ENCODE measurements around the gene WWP2.
A peak's percentile ranks its signal among the peaks of the same experiment; 100 is the strongest.
"Not testable (repeated sequence)": the region's sequence is repeated elsewhere in the genome, so short reads cannot be mapped to it uniquely, and the experiment has no call there.

WWP2 gene

DNA sequence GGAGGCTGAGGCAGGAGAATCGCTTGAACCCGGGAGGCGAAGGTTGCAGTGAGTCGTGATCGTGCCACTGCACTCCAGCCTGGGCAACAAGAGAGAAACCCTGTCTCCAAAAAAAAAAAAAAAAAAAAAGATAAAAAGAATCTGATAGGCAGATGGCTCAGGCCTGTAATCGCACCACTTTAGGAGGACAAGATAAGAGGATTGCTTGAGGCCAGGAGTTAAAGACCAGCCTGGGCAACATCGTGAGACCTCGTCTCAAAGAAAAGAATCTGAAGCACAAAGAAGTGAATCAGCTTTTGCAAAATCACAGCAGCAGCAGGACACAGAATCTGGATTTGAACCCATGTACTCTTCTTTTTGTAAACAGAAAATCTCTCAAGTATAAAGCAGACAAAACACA, 15.0 kb upstream of the WWP2 start:
- DNase-seq, result no peak

DNA sequence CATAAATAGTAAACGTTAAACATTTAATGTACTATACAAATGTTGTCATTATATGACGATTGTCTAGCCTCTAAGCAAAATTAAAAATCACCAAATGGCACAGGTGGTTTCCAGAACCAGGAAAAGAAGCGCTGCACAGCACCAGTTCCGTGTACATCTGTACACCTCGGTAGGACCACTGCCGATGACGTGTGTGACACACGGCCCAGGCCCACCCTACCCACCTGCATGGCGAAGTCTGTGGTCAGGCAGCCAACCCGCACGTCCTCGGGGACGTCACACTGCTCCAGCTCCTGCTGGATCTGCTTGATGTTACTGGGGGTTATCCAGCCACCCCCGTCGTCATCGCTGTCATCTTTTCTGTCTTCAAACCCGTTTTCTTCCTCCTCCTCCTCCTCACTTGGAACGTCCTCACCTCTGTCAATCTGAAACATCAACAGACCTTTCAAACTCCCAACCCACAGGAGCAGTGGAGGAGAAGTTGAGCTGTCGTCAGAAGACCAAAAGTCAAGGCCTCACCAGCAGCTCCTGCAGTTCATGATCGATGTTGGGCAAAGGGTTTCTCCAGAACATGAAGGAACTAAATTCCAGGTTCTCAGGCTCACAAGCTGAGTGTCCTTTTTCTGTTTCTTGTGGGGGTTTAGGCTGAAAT, 13.3 kb upstream of the WWP2 start:
- DNase-seq, result no peak

DNA sequence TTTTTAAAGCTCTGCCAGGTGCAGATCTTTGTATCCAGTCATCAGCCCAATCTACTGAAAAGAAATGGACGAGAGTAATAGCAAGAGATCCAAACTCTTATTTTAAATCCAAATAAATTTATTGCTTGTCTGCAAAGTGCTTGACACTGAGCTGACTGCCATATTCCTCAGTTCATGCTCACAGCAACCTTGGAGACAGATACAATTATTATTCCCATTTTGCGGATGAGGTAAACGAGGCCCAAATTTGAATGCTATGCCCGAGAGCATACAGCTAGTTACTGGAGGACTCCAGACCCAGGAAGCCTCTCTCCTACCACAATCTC, 8.0 kb upstream of the WWP2 start:
- DNase-seq, result no peak

DNA sequence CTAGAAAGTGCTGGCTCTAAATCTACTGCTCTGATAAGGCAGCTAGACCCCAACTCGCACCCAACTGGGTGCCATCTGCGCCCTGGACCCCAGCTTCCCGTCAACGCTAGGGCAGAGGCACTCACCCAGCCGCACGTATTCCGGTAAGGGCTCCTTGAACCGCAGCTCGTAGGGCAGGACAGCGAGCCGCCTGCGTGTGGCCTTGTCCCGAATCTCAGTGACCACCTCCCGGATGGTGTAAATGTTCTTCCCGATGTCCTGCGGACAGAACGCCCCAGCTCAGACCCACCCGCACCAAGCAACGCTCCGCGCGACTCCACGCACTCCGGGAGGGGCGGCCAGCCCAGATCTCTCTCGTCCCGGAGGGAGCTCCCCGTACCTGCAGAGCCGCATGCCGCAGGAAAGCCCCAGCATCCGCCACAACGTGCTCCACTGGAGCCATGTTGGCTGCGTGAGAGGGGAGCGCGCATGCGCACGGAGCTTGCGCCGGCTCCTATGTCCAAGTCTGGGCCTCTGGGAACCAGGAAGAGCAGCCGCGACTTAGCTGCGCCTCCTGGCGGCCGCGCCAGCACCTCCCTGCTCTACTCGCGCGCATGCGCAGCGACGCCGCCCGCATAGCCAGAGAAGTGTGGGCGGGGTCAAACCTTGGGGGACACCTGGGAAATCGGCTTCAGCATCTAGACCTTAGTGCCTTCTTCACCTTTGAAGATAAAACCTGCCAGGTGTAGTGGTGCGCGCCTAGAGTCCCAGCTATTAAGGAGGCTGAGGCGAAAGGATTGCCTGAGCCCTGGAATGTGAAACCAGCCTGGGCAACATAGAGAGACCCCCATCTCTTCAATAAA, 7.4 kb upstream of the WWP2 start, which contains the start of gene NOB1:
NOB1 (minus strand) TSS at position 458 of the 842 bp plus-strand sequence; CDS start at position 442, 16 bp downstream.
- DNase-seq, result peak; percentile 96 to 97

DNA sequence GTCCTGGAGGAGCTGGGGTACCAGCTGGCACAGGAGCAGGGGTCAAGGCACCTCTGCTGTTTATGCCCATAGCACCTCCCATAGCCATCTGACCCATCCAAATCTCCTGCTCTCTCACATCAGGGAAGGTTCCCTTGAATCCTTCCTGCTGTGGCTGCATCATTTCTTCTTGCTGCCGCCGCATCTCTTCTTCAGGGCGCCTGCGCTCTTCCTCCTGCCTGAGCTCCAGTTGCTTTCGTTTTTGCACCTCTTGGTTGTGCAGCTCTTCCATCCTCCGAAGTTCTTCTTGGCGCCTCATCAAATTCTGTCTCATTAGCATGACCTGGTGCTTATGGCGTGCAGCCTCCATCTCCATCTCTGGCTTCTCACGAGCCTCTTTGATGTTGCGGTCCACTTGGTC, 5.4 kb upstream of the WWP2 start:
- DNase-seq, result no peak

DNA sequence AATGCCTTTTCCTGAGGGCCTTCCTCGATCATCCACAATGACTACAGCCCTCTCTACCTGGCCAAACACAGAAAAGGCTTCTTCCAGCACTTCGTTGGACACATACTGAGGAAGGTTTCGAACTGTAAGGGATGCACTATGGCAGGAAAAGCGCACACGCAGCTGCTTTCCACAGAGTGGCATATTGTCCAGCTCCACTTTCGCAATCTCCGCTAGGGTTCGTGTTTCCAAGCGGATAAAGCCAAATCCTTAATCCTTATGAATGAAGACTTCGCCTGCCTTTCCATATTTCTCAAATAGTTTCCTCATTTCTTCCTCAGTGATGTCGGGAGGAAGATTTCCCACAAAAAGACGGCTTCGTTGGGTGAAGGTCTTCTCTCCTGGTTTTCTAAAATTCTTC, 4.8 kb upstream of the WWP2 start:
- DNase-seq, result not testable (repeated sequence)

DNA sequence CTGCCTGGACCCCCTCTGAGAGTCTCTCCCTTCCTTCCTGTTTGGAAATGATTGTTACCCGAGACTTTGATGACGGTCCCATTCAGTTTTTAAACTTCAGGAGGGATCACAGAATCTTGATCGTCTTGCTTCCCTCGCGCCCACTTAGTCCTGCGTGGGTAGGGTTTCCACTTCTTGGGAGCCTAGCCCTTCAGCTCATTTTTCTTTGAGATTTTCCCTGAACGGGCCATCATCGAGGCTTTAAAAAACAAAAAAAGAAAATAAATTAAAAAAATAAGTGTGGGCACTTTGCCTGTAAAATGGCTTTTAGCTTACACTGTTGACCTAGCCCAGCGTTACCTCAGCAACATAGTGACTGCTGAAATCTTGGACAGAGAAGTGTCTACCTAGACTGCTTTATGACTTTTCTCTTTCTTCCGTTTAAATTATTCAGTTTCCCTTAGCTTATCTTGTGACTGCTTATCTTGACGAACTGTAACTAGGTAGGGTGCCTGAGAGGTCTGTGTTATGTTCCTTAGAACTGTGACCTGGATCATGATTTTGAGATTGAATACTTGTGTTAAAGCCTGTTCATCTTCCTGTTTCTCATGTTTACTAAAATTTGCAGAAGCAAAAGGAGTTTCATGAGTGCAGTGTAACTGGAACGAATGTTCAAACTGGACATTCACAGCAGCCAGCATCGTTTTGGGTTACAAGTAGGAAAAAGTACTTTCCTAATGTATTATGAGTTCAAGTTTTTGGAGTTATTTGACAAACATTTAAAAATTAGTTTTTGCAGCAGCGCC, 874 bp downstream of the WWP2 start:
- no peak for DNase-seq

DNA sequence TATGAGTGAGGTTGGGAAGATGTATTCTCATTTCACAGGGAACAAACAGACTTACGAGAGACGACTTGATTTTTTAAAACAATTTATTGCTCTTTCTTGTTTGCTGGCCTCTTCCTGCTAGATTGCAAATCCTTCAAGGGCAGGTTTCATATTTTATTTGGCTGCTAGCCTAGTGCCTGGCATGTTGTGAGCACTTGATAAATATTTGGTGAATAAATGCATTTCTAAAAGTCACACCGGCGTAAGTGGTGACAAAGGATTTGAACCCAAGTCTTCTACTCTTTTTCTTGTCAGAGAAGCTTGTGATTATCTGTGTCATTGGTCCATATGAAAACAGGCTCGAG, 1.4 kb downstream of the WWP2 start:
- DNase-seq, result no peak

DNA sequence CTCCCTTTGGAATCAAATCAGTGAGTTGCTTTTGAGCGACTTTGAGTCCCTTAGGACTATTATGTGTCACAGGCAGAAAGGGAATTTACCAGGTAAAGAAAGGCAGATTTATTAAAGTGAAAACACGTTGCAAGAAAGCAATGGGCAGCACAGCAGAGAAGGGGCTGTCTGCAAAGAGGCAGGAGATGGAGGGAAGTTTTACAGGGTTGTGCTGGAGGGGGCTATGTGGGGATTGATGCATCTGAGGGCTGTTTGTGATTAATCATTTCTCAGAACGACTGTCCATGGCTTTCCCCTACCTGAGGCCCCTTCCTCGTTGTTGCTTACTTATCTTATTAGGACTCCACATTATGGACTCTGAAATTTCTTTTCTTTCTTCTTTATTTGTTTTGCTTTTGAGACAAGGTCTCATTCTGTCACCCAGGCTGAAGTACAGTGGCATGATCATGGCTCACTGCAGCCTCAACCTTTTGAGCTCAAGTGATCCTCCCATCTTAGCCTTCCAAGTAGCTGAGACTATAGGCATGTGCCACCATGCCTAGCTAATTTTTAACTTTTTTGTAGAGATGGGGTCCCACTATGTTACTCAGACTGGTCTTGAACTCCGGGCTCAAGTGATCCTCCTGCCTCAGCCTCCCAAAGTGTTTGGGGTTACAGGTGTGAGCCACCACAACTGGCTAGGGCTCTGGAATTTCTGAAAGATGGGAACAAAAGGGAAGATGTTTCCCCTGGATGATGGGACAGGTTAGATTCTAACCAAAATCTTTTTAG, 5.5 kb downstream of the WWP2 start:
- DNase-seq, result no peak

DNA sequence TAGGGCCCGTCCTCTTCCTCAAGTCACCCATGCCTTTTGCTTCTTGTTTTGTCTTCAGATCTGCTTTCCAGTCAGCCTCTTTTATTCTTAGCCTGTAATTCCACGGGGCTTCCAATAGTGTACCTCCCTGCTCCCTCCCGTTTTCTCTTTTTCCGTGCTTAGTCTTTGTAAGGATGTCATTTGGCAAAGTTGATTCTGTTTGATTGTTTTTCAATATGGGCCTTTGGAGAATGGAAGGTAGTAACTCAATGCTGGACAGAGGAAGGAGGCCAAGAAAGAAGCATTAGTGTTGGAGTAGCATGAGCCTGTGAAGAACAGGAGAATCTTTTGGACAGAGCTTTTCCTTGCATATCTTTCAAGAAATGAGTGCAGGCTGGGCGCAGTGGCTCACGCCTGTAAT, 6.5 kb downstream of the WWP2 start:
- DNase-seq, result no peak

DNA sequence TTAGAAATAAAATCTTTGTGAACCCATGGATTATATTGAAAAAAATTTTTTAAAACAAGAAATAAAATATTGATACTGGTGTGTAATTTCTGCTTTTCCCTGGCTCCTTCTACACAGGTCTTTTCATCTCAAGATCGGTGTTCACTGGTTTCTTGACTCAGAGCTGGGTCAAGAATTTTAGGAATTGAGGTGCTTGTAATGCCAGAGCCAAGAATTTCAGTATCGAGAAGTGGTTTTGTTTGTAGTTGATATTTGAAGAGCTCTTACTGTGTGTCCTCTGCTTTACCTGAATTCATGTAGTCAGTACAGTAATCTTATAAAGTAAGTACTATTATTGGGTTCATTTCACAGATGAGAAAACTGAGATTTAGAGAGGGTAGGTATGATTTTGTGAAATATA, 7.3 kb downstream of the WWP2 start:
- no peak for DNase-seq

DNA sequence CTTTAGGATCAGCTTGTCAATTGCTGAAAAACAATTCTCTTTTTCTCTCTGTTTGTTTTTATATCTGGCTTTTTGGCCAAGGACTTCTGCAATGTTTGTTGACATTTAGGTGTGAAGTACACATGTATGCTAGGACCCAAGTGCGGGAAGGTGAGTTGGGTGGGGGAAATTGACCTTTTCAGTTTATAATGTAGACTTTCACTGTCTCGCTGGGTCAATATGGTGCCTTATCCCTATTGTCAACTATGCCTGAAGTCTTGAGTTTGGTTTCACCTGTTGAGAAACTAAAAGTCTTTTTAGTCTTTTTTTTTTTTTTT, 9.5 kb downstream of the WWP2 start:
- no peak for DNase-seq

DNA sequence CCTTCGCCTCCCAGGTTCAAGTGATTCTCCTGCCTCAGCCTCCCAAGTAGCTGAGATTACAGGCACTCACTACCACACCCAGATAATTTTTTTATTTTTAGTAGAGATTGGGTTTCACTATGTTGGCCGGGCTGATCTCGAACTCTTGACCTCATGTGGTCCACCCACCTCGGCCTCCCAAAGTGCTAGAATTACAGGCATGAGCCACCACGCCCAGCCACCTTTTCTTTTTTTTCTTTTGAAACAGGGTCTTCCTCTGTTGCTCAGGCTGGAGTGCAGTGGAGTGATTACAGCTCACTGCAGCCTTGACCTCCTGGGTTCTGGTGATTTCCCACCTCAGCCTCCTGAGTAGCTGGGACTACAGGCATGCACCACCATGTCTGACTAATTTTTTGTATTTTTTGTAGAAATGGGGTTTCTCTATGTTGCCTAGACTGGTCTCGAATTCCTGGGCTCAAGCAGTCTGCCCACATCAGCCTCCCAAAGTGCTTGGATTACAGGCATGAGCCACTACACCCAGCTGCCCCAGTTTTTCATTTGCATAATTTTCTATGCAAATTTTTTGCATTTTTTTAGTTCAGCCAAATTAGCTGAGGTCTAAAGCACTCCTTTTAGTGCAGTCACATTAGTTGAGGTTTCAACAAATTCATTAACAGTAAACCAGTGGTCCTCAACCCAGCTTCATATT, 11.3 kb downstream of the WWP2 start:
- DNase-seq, result no peak

DNA sequence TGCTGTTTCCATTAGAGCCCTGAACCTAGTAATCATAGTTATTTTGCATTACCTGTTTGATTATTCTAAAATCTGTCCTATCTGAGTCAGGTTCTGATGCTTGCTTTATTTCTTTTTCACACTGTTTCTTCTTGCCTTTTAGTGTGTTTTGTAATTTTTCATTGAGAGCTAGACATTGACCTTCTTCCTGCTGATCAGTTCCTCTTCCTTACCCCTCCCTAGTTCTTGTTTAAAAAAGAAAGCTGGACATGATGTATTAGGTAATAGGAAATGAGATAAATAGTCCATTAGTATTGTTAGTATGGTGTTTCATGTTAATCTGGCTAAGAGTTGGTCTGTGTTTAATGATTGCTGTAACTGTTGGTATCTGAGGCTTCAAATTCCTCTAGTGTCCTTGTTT, 13.4 kb downstream of the WWP2 start:
- DNase-seq, result no peak

DNA sequence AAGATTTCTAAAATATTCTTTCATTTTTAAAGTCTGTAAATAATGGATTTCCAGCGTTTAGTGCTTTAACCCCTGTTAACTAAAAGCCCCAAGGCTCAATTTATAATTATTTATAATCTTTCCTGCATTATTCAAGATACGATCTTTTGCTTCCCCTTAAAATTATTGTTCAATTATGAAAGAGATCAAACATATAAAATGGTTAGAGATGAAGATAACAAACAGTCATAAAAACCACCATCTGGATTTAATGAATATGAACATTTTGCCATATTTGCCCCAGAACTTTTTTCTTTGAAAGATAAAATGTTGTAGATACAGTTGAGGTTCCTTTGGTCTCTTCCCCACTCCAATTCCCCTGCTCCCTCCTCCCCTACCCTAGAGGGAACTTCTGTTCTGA, 17.6 kb downstream of the WWP2 start:
- no peak for DNase-seq

DNA sequence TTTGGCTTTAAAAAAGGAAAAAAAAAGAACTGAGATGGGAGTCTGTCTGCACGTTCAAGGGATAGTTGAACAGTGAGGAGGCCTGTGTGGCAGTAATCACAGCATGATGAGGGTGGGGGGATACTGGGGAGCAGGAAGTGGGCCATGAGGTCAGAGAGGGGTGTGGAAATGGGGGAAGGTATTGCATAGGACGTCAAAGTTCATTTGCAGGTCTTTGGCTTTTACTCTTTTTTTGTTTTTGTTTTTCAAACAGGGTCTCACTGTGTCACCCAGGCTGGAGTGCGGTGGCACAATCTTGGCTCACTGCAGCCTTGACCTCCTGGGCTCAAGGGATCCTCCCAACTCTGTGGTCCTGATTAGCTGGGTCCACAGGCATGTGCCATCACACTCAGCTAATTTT, 19.0 kb downstream of the WWP2 start:
- no peak for DNase-seq

DNA sequence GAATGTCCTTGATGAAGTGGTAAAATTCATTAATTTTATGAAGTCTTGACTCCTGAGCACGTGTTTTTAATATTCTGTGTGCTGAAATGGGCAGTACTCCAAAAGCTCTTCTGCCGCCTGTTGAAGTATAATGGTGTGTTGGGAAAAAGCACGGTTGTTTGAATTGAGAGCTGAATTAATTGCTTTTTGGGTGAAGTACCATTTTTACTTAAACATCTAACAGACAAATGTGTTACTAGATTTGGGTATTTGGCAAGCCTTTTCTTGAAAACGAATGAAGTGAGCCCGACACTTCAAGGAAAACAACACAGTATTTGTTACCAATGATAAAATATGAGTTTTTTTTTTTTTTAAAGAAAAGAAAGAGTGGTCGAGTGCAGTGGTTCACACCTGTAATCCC, 22.5 kb downstream of the WWP2 start:
- DNase-seq, result no peak

DNA sequence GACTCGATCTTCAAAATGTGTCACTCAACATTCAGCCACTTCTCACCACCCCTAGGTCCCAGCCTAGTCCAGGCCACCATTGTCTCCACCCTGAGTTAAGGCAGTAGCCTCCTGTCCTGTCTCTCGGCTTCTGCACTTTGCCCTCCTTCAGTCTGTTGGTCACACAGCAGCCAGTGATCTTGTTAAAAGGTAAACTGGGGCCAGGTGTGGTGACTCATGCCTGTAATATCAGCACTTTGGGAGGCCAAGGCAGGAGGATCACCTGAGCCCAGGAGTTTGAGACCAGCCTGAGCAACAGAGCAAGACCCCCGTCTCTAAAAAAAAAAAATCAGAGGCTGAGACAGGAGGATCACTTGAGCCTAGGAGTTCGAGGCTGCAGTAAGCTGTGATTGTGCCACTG, 25.8 kb downstream of the WWP2 start:
- no peak for DNase-seq

DNA sequence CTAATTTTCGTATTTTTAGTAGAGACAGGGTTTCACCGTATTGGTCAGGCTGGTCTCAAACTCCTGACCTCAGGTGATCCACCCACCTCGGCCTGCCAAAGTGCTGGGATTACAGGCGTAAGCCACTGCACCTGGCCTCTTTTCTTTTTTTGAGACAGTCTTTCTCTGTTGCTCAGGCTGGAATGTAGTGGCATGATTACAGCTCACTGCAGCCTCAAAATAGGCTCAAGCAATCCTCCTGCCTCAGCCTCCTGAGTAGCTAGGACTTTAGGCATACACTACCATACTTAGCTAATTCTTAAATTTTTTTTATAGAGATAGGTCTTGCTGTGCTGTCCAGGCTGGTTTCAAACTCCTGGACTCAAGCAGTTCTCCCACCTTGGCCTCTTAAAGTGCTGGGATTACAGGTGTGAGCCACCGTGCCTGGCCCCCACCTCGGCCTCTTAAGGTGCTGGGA, 29.3 kb downstream of the WWP2 start:
- DNase-seq, result not testable (repeated sequence)

DNA sequence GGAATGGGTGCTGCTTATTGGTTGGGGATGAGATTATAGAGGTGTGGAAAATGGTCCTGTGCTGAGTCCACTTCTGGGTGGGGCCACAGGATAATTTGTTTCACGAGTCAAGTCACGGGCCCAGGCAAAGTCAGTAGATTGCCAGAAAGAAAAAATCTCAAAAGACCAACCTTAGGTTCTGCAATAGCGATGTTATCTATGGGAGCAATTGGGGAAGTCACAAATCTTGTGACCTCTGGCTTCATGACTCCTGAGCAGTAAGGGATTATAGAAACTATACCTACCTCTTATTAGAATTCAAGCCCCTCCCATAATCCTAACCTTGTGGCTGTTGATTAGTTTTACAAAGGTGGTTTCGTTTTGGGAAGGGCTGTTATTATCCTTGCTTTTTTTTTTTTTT, 31.4 kb downstream of the WWP2 start:
- DNase-seq, result no peak

DNA sequence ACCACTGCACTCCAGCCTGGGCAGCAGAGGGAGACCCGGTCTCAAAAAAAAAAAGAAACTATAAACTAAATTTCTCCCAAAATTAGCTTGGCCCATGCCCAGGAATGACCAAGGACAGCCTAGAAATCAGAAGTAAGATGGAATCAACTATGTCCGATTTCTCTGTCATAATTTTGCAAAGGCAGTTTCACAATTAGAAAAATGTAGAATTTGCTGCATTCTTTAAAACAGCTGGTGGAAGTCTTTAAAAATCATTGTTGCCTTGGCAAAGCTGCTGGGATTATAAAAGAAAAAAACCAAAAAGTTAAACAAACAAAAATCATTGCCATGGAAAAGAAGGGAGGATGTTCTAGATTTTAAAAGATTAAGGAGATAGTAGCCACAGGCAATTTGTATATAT, 32.4 kb downstream of the WWP2 start:
- DNase-seq, result no peak

DNA sequence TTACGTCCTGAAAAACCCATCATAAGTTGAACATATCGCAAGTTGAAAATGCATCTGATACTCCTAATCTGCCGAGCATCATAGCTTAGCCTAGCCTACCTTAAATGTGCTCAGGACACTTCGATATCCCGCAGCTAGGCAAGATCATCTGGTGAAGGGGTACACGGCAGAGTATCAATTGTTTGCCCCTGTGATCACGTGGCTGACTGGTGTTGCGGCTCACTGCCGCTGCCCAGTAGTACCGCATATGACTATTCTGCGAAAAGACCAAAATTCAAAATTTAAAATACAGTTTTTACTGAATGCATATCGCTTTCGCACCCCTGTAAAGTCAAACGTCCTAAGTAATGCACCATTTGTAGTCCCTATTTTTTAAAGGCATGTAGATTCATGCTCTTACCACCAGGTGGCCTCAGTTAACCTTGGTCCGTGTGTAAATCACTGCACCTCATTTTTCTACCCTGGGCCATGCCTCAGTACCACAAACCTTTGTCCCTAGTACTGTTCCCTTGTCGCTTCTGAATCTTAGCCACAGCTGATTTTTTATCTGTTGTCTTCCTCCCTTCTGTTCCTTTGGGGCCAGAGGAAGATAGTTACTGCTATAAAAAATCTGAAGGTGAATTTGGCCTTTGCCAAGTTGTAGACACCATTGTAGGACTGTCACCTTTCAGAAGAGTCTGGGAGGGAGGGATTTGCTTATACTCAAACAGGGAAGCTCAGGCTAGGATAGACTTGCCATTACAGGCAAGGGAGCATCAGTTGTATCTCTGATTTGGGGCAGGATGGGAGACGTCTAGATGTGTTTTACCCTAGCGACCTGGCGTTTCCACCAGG, 34.4 kb downstream of the WWP2 start:
- DNase-seq, result peak; percentile 8 to 21
